Ovary (tissue), 3 donors: ENCODE data around the gene PODXL.
"Not testable (repeated sequence)": the region's sequence is repeated elsewhere in the genome, so short reads cannot be mapped to it uniquely, and the experiment has no call there.

ENCODE experiments used
- POLR2A ChIP-seq: fragments of 450-650 bp; IDR thresholded peaks from one replicate; pipeline ENCODE4 v1.6.1; 2017; ENCODE audit warnings: antibody characterized with exemption, mild to moderate bottlenecking, moderate library complexity
- TF ChIP-seq, protein P1 (sequence below), 3 donors: fragments of 450-650 bp in 2 of 3; fragments of 200-600 bp in 1 of 3; IDR thresholded peaks; one replicate each; pipeline versions ENCODE4 v1.5.1 to v1.8.0; 2016 to 2022; ENCODE audit warnings: antibody characterized with exemption in 3 of 3, mild to moderate bottlenecking in 1 of 3
- donor health status: DM: no; HTN: no; CAD: no.

DNA sequence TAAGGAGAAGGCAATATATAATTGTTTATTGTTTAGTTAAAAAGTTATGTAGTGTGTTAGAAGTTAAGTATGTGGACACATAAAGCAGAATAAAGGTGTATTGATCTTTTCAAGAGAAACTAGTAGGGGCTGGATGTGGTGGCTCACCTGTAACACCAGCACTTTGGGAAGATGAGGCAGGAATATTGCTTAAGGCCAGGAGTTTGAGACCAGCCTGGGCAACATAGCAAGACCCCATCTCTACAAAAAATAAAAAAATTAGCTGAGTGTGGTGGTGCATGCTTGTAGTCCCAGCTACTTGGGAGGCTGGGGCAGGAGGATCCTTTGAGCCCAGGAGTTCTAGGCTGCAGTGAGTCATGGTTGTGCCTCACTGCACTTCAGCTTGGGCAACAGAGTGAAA is 93.7 kb downstream of the PODXL start:
- TF ChIP-seq, protein P1, sequence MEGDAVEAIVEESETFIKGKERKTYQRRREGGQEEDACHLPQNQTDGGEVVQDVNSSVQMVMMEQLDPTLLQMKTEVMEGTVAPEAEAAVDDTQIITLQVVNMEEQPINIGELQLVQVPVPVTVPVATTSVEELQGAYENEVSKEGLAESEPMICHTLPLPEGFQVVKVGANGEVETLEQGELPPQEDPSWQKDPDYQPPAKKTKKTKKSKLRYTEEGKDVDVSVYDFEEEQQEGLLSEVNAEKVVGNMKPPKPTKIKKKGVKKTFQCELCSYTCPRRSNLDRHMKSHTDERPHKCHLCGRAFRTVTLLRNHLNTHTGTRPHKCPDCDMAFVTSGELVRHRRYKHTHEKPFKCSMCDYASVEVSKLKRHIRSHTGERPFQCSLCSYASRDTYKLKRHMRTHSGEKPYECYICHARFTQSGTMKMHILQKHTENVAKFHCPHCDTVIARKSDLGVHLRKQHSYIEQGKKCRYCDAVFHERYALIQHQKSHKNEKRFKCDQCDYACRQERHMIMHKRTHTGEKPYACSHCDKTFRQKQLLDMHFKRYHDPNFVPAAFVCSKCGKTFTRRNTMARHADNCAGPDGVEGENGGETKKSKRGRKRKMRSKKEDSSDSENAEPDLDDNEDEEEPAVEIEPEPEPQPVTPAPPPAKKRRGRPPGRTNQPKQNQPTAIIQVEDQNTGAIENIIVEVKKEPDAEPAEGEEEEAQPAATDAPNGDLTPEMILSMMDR (IDR thresholded peaks at IDR 0.05) = not testable (repeated sequence)
- not testable (repeated sequence) for TF ChIP-seq POLR2A
